ENCODE measurements around the gene EIF4A2. TPM values are rescaled to one million over a fixed set of nuclear protein-coding genes. Genes with fewer than 3 reads are reported as not detected.

Gene EIF4A2
- total and polyA plus RNA-seq, 10 of the 15 experiments (the other 5 are each of a cell fraction or from before 2014, with no cell fraction given): 154 to 680 (median 259) TPM

DNA sequence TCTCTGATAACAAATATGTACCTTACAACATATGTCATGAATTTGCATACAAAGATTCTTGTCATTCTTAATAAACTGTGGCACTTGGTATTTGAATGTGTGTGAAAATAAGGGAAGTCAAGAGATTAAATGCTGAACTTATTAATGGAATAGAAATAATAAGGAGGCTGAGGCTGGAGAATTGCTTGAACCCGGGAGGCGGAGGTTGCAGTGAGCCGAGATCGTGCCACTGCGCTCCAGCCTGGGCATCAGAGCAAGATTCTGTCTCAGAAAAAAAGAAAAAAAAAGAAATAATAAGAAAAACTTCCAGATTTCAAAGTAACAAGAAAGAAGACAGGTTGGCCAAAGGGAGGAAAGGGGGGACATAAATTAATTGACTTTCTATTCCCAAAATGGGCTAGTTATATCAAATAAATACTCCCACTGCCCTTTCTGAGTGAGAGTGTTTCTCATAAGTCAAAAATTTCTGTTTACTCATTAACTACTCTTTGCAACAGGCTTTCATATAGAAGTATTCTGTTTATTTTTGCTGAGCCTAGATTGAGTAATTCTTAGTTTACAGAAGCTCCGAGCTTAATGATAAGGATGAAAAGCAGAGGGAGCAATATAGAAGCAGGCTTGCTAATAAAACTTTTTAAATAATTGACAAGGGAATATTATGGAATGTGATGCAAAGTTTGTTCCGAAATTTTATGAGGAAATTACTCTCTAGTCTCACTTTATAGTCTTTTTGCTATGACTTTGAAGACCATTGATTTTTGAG is 40.6 kb upstream of the EIF4A2 start:
- intact Hi-C loops (cut with micrococcal nuclease; ENCODE audit: unreplicated experiment): no loop called here
- no peaks in the 10 kb centered on the region for H3K4me1 ChIP-seq (ENCODE audit: control insufficient read depth, insufficient read depth, low read length)
- WGBS (ENCODE audit: insufficient coverage, insufficient replicate concordance, low lambda C conversion rate, missing lambda C conversion rate): 79% methylated on average over 7 of the region's 7 CpGs
- no peak for DNase-seq (ENCODE audit: low read depth, low spot score)
- ATAC-seq: no peak
- RAD21 ChIA-PET (ENCODE audit: unreplicated experiment): no interaction called here
- peaks cover 0 to 2% of the 10 kb centered on the region in 2 experiments; a peak in 2 of 4 replicates for H3K27me3 ChIP-seq (replicated peaks in 1 of 2; ENCODE audit: control insufficient read depth in 2 of 2, insufficient read depth in 2 of 2, low read length in 1 of 2)
- no peaks in the 10 kb centered on the region for H3K36me3 ChIP-seq (ENCODE audit: control insufficient read depth in 2 of 2, insufficient read depth in 2 of 2, low read length in 1 of 2)
- TF ChIP-seq, protein P1, sequence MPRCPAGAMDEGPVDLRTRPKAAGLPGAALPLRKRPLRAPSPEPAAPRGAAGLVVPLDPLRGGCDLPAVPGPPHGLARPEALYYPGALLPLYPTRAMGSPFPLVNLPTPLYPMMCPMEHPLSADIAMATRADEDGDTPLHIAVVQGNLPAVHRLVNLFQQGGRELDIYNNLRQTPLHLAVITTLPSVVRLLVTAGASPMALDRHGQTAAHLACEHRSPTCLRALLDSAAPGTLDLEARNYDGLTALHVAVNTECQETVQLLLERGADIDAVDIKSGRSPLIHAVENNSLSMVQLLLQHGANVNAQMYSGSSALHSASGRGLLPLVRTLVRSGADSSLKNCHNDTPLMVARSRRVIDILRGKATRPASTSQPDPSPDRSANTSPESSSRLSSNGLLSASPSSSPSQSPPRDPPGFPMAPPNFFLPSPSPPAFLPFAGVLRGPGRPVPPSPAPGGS (IDR thresholded peaks at IDR 0.05; ENCODE audit: borderline replicate concordance, insufficient read depth, low read depth, low read length, poor library complexity, severe bottlenecking): no peak
- no peak for TF ChIP-seq HCFC1 (IDR thresholded peaks at IDR 0.05; ENCODE audit: low read length)
- TF ChIP-seq, protein P2, sequence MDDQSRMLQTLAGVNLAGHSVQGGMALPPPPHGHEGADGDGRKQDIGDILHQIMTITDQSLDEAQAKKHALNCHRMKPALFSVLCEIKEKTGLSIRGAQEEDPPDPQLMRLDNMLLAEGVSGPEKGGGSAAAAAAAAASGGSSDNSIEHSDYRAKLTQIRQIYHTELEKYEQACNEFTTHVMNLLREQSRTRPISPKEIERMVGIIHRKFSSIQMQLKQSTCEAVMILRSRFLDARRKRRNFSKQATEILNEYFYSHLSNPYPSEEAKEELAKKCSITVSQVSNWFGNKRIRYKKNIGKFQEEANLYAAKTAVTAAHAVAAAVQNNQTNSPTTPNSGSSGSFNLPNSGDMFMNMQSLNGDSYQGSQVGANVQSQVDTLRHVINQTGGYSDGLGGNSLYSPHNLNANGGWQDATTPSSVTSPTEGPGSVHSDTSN (IDR thresholded peaks at IDR 0.05; ENCODE audit: insufficient replicate concordance, low read depth, low read length): no peak
- TF ChIP-seq SMC3 (IDR thresholded peaks at IDR 0.05; ENCODE audit: borderline replicate concordance, low read length): no peak
- TF ChIP-seq CHD2 (IDR thresholded peaks at IDR 0.05; ENCODE audit: borderline replicate concordance, low read depth, low read length): no peak
- TF ChIP-seq SIN3A (IDR thresholded peaks at IDR 0.05; ENCODE audit: low read depth, low read length): no peak
- TF ChIP-seq, protein P3, sequence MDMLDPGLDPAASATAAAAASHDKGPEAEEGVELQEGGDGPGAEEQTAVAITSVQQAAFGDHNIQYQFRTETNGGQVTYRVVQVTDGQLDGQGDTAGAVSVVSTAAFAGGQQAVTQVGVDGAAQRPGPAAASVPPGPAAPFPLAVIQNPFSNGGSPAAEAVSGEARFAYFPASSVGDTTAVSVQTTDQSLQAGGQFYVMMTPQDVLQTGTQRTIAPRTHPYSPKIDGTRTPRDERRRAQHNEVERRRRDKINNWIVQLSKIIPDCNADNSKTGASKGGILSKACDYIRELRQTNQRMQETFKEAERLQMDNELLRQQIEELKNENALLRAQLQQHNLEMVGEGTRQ (IDR thresholded peaks at IDR 0.05; ENCODE audit: borderline replicate concordance, low read depth, low read length): no peak
- no peak for TF ChIP-seq ZNF24 (IDR thresholded peaks at IDR 0.05)
- no peak for TF ChIP-seq EED (IDR thresholded peaks at IDR 0.05; ENCODE audit: low read depth)
- TF ChIP-seq BACH1 (IDR thresholded peaks at IDR 0.05; ENCODE audit: borderline replicate concordance): no peak
- no peak for TF ChIP-seq HDGF (IDR thresholded peaks at IDR 0.05)
- TF ChIP-seq, protein P4, sequence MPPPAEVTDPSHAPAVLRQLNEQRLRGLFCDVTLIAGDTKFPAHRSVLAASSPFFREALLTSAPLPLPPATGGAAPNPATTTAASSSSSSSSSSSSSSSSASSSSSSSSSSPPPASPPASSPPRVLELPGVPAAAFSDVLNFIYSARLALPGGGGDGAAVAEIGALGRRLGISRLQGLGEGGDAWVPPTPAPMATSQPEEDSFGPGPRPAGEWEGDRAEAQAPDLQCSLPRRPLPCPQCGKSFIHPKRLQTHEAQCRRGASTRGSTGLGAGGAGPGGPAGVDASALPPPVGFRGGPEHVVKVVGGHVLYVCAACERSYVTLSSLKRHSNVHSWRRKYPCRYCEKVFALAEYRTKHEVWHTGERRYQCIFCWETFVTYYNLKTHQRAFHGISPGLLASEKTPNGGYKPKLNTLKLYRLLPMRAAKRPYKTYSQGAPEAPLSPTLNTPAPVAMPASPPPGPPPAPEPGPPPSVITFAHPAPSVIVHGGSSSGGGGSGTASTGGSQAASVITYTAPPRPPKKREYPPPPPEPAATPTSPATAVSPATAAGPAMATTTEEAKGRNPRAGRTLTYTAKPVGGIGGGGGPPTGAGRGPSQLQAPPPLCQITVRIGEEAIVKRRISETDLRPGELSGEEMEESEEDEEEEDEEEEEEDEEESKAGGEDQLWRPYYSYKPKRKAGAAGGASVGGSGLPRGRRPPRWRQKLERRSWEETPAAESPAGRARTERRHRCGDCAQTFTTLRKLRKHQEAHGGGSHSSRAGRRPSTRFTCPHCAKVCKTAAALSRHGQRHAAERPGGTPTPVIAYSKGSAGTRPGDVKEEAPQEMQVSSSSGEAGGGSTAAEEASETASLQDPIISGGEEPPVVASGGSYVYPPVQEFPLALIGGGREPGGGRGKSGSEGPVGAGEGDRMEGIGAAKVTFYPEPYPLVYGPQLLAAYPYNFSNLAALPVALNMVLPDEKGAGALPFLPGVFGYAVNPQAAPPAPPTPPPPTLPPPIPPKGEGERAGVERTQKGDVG (CRISPR knock-in tag; IDR thresholded peaks at IDR 0.05): no peak
- no peak for TF ChIP-seq MEF2B (IDR thresholded peaks at IDR 0.05; ENCODE audit: partially characterized antibody, poor library complexity, severe bottlenecking)
- no peak for TF ChIP-seq CREM (IDR thresholded peaks at IDR 0.05; ENCODE audit: low read depth)
- no peak overlapping the region for H2AFZ ChIP-seq (ENCODE audit: control insufficient read depth, low read depth, low read length)
- no peak overlapping the region for H3K4me3 ChIP-seq
- POLR2A ChIA-PET: no interaction called here
- SMC1A ChIA-PET (ENCODE audit: uncharacterized antibody, unreplicated experiment): no interaction called here
- CTCF ChIA-PET: no interaction called here
- no peaks in the 10 kb centered on the region for H4K20me1 ChIP-seq (ENCODE audit: control insufficient read depth, insufficient read depth)
- BruUV-seq (replicated peaks): no TSS peak
- H3K9me3 ChIP-seq (replicated peaks; ENCODE audit: control insufficient read depth, insufficient read depth, low read length): no peaks in the 10 kb centered on the region
- FAIRE-seq: no peak
- no peak overlapping the region for H3K4me2 ChIP-seq (ENCODE audit: control insufficient read depth, insufficient read depth)
- H3K79me2 ChIP-seq (ENCODE audit: control insufficient read depth, insufficient read depth, low read length): no peaks in the 10 kb centered on the region
- no peak overlapping the region for H3K9ac ChIP-seq (ENCODE audit: control insufficient read depth, insufficient read depth, low read length)
- no peak overlapping the region for H3K27ac ChIP-seq (ENCODE audit: control insufficient read depth, insufficient read depth)
- in situ Hi-C loops (cut with MboI): no loop called here

Measured in GM12878 (cell line).